CD14-positive monocyte (primary cell): ENCODE data around the gene CHAD. TPM values are rescaled to one million over a fixed set of nuclear protein-coding genes. Genes with fewer than 3 reads are reported as not detected.

Experiments used
- DNase-seq, 3 donors: peaks; one replicate each; pipeline ENCODE4 v3.0.0-alpha.2; 2011 to 2022
- H2AFZ ChIP-seq: 2 replicates; pipeline ENCODE4 v1.6.0; 2012; ENCODE audit warnings: mild to moderate bottlenecking, low read depth, low read length, inconsistent platforms; ENCODE audit not compliant: insufficient read depth, poor library complexity, severe bottlenecking
- H3K27ac ChIP-seq, 2 donors: 1 replicate in 1 of 2; 2 replicates in 1 of 2; pipeline ENCODE4 v1.5.1; 2012 to 2013; ENCODE audit warnings: low read length in 2 of 2, control low read depth in 1 of 2, inconsistent platforms in 1 of 2, low read depth in 1 of 2, mild to moderate bottlenecking in 1 of 2
- H3K27me3 ChIP-seq, 2 donors: one replicate each; pipeline versions ENCODE4 v1.6.0 to v1.6.1; 2011 to 2013; ENCODE audit warnings: low read length in 2 of 2; ENCODE audit not compliant: control insufficient read depth in 2 of 2, insufficient read depth in 2 of 2
- H3K36me3 ChIP-seq, 2 donors: replicated peaks in 1 of 2; 1 replicate in 1 of 2; 2 replicates in 1 of 2; pipeline versions ENCODE4 v1.5.1 to v1.6.1; 2012 to 2013; ENCODE audit warnings: low read length in 2 of 2, control low read depth in 1 of 2, inconsistent platforms in 1 of 2, mild to moderate bottlenecking in 1 of 2; ENCODE audit not compliant: insufficient read depth in 2 of 2, control insufficient read depth in 1 of 2
- H3K4me1 ChIP-seq, 2 donors: 1 replicate in 1 of 2; 2 replicates in 1 of 2; pipeline versions ENCODE4 v1.5.1 to v1.6.1; 2012 to 2013; ENCODE audit warnings: low read length in 2 of 2, control low read depth in 1 of 2, inconsistent platforms in 1 of 2, mild to moderate bottlenecking in 1 of 2, moderate library complexity in 1 of 2; ENCODE audit not compliant: insufficient read depth in 2 of 2, control insufficient read depth in 1 of 2
- H3K4me2 ChIP-seq: replicated peaks from 2 replicates; pipeline ENCODE3; 2012; ENCODE audit warnings: low read length, moderate library complexity, mild to moderate bottlenecking; ENCODE audit not compliant: poor library complexity, severe bottlenecking; ENCODE audit errors: extremely low read depth
- H3K4me3 ChIP-seq, 3 experiments: fragments of 200-600 bp in 1 of 3; sonication (generic) in 1 of 3; replicated peaks in 1 of 3; 1 replicate in 2 of 3; 2 replicates in 1 of 3; pipeline ENCODE4 v1.5.1; 2011 to 2013; ENCODE audit warnings: low read length in 3 of 3, mild to moderate bottlenecking in 3 of 3, control low read depth in 2 of 3, low read depth in 2 of 3, inconsistent platforms in 1 of 3, moderate library complexity in 1 of 3
- H3K79me2 ChIP-seq: 2 replicates; pipeline ENCODE4 v1.6.0; 2012; ENCODE audit warnings: mild to moderate bottlenecking, control low read depth, inconsistent platforms, low read length, moderate library complexity; ENCODE audit not compliant: insufficient read depth
- H3K9ac ChIP-seq: 2 replicates; pipeline ENCODE4 v1.6.0; 2017; ENCODE audit warnings: low read length, mild to moderate bottlenecking; ENCODE audit not compliant: insufficient read depth, poor library complexity, severe bottlenecking
- H3K9me3 ChIP-seq, 2 donors: replicated peaks in 1 of 2; 1 replicate in 1 of 2; 2 replicates in 1 of 2; pipeline versions ENCODE4 v1.5.1 to v1.6.1; 2012 to 2013; ENCODE audit warnings: low read length in 2 of 2, control low read depth in 1 of 2; ENCODE audit not compliant: control insufficient read depth in 1 of 2, insufficient read depth in 1 of 2
- H4K20me1 ChIP-seq: 2 replicates; pipeline ENCODE4 v1.6.0; 2012; ENCODE audit warnings: mild to moderate bottlenecking, low read length, control low read depth, moderate library complexity; ENCODE audit not compliant: insufficient read depth
- H3K27ac Mint-ChIP-seq, 7 donors: one replicate each; pipeline ENCODE4 v1.8.0; 2020; ENCODE audit warnings: mild to moderate bottlenecking in 7 of 7, mixed read lengths in 7 of 7, moderate library complexity in 6 of 7, inconsistent platforms in 2 of 7
- H3K27me3 Mint-ChIP-seq, 3 donors: one replicate each; pipeline ENCODE4 v1.8.0; 2021 to 2022; ENCODE audit warnings: low read depth in 3 of 3, mild to moderate bottlenecking in 3 of 3, mixed read lengths in 3 of 3, moderate library complexity in 3 of 3, inconsistent platforms in 1 of 3
- H3K36me3 Mint-ChIP-seq, 2 donors: one replicate each; pipeline ENCODE4 v1.8.0; 2020; ENCODE audit warnings: mixed read lengths in 2 of 2, inconsistent platforms in 1 of 2, mild to moderate bottlenecking in 1 of 2
- H3K4me1 Mint-ChIP-seq: one replicate; pipeline ENCODE4 v1.8.0; 2020; ENCODE audit warnings: mild to moderate bottlenecking, mixed read lengths
- H3K4me3 Mint-ChIP-seq, 2 donors: one replicate each; pipeline ENCODE4 v1.8.0; 2020; ENCODE audit warnings: mild to moderate bottlenecking in 2 of 2, mixed read lengths in 2 of 2, moderate library complexity in 1 of 2
- H3K9me3 Mint-ChIP-seq, 7 donors: one replicate each; pipeline ENCODE4 v1.8.0; 2020 to 2022; ENCODE audit warnings: mixed read lengths in 7 of 7, mild to moderate bottlenecking in 6 of 7, moderate library complexity in 6 of 7, inconsistent platforms in 2 of 7
- WGBS: methylation state at CpG from one replicate; pipeline ENCODE4 v1.1.5; 2013; ENCODE audit warnings: missing lambda C conversion rate; ENCODE audit not compliant: insufficient coverage; 5-methylcytosine and 5-hydroxymethylcytosine counted together
- intact Hi-C, 2 donors: fragments of 100-400 bp; cut with micrococcal nuclease; formaldehyde crosslinking; loops; one replicate each; pipeline versions ENCODE4 v1.15.0 to v1.15.1; 2023
- polyA plus RNA-seq, 3 donors: library from polyadenylated mRNA; depleted of rRNA in 1 of 3; unstranded in 2 of 3; stranded (reverse) in 1 of 3; fragments of 300-500 nt in 2 of 3; fragments of >200 nt in 1 of 3; fragmentation: Illumina TruSeq in 2 of 3; gene quantifications; 1 replicate in 2 of 3; 2 replicates in 1 of 3; pipeline ENCODE4 v1.2.3, GENCODE V29; 2012 to 2021
- TF ChIP-seq, protein P1 (sequence below): fragments of 200-600 bp; IDR thresholded peaks from one replicate; pipeline ENCODE4 v1.8.0; 2022; ENCODE audit warnings: antibody characterized with exemption, mild to moderate bottlenecking

CHAD gene
- polyA plus RNA-seq, 3 donors, result not detected

DNA sequence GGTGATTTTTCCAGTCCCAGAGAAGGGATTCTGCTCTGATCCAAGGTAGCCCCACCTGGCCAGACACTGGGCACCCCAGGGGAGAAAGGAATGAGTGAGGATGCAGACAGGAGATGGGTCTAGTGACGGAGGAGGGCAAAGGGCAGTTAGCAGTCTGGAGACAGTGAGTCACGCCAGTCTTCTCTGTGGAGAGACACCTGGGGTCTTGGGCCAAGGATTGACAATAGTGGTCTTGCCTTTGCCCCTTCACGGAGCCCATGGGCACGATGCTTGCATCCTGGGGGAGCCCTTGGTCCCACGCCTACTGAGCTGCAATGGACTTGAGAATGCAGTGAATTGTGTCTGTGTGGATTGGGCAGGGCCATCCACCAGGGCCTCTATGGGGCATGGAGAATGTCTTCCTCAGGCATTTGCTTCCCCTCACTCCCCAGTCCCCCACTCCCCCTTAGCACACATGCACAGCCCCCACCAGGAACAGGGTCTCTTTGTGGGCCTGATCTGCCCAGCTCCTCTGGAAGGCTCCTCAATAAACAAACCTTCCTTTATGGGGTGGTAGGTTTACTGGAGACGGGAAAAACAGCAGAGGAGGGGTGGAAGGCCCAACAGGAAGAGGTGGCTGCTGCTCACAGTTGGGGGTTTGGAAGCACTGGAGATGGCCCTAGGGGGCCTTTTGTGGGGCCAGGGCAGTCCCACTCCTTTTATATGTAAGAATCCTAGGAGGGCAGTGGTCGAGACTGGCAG is 1.4 kb downstream of the CHAD start:
- 83% methylated on average over 6 of the region's 7 CpGs for WGBS

DNA sequence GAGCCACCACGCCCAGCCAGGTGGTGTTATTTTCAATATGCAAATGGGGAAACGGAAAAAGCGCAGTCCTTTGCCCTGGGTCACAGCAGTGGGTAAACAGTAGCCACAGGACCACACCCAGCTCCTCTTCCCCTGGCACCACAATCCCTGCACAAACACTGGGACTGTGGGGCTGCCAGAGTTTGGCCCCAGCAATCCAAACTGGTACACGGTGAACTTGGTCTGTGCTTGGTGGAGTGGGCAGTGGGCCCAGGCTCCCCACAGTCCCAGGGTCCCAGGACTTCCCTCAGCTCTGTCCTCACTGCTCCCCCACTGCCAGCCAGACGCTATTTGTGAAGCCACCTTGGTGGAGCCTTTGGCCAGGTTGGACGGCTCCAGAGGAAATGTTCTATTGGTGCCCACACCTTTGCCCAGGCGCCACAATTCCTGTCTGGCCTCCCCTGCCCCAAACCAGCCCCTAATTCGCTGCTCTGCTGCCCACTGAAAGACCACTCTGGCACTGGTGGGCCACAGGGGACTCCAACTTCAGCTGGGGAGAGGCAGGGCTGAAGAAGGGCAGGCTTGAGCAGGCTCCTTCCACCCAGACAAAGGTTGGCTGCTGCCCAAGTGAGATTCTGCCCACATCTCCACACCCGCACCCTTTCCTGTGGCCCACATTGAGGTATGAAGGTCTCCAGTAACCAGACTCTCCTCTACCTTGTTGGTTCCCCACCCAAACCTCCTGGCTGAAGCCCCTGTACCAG is 2.1 kb downstream of the CHAD start:
- intact Hi-C loops, result no loop called here
- Mint-ChIP-seq H3K9me3 (peaks cover 0 to 7% (median 2%) of the 10 kb centered on the region in 7 donors), H3K4me1 (peaks cover 10% of the 10 kb centered on the region), H3K36me3 (no peaks in the 10 kb centered on the region), H3K4me3 (no peak overlapping the region), H3K27ac (no peak overlapping the region), H3K27me3 (peaks cover 32 to 42% (median 42%) of the 10 kb centered on the region in 3 donors)
- Histone ChIP-seq H3K4me3 (no peak overlapping the region), H3K36me3 (no peaks in the 10 kb centered on the region), H3K27ac (no peak overlapping the region), H2AFZ (no peak overlapping the region), H3K9ac (no peak overlapping the region), H3K27me3 (peaks cover 12 to 41% of the 10 kb centered on the region in 2 donors), H3K4me1 (peaks cover 5 to 10% of the 10 kb centered on the region in 2 donors), H3K79me2 (no peaks in the 10 kb centered on the region), H4K20me1 (no peaks in the 10 kb centered on the region), H3K4me2 (no peak overlapping the region), H3K9me3 (no peaks in the 10 kb centered on the region)
- no peak for DNase-seq
- WGBS, result 95% methylated on average over 2 of the region's 9 CpGs
- TF ChIP-seq, protein P1, sequence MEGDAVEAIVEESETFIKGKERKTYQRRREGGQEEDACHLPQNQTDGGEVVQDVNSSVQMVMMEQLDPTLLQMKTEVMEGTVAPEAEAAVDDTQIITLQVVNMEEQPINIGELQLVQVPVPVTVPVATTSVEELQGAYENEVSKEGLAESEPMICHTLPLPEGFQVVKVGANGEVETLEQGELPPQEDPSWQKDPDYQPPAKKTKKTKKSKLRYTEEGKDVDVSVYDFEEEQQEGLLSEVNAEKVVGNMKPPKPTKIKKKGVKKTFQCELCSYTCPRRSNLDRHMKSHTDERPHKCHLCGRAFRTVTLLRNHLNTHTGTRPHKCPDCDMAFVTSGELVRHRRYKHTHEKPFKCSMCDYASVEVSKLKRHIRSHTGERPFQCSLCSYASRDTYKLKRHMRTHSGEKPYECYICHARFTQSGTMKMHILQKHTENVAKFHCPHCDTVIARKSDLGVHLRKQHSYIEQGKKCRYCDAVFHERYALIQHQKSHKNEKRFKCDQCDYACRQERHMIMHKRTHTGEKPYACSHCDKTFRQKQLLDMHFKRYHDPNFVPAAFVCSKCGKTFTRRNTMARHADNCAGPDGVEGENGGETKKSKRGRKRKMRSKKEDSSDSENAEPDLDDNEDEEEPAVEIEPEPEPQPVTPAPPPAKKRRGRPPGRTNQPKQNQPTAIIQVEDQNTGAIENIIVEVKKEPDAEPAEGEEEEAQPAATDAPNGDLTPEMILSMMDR, result no peak

More for the DNA sequence above, 1.4 kb downstream of the CHAD start:
- Histone ChIP-seq H3K9me3 (no peaks in the 10 kb centered on the region), H3K27me3 (peaks cover 12 to 41% of the 10 kb centered on the region in 2 donors), H3K27ac (no peak overlapping the region), H2AFZ (no peak overlapping the region), H3K4me1 (peaks cover 5 to 10% of the 10 kb centered on the region in 2 donors), H3K4me3 (no peak overlapping the region), H3K36me3 (no peaks in the 10 kb centered on the region), H3K9ac (no peak overlapping the region), H3K4me2 (no peak overlapping the region), H3K79me2 (no peaks in the 10 kb centered on the region), H4K20me1 (no peaks in the 10 kb centered on the region)
- no peak for DNase-seq
- intact Hi-C loops, result no loop called here
- H3K4me1 Mint-ChIP-seq, result peaks cover 10% of the 10 kb centered on the region
- H3K4me3 Mint-ChIP-seq, result peak overlapping the region in 1 of 2 donors; percentile 61
- H3K9me3 Mint-ChIP-seq, result peaks cover 0 to 7% (median 2%) of the 10 kb centered on the region in 7 donors
- TF ChIP-seq, protein P1, result no peak
- H3K36me3 Mint-ChIP-seq, result peaks cover 0 to 3% of the 10 kb centered on the region in 2 donors
- peaks cover 35 to 46% (median 42%) of the 10 kb centered on the region in 3 donors for H3K27me3 Mint-ChIP-seq
- H3K27ac Mint-ChIP-seq, result peak overlapping the region in 1 of 7 donors; percentile 14
